Trophoblast cell (in vitro differentiated cells and primary cell): Measurements from ENCODE around the gene LEF1.

Experiments
- DNase-seq, 2 donors: peaks; one replicate each; pipeline ENCODE4 v3.0.0-alpha.2; 2016
- H2AFZ ChIP-seq: 2 replicates; pipeline ENCODE4 v1.6.1; 2013; ENCODE audit warnings: low read length, moderate library complexity, mild to moderate bottlenecking; ENCODE audit not compliant: insufficient read depth, poor library complexity
- H2AK5ac ChIP-seq: 2 replicates; pipeline ENCODE4 v1.6.1; 2013; ENCODE audit warnings: mild to moderate bottlenecking, low read length
- H2BK120ac ChIP-seq: 2 replicates; pipeline ENCODE4 v1.6.1; 2013; ENCODE audit warnings: low read length, mild to moderate bottlenecking, moderate library complexity; ENCODE audit not compliant: insufficient read depth, poor library complexity
- H2BK12ac ChIP-seq: 2 replicates; pipeline ENCODE4 v1.6.1; 2013; ENCODE audit warnings: mild to moderate bottlenecking, low read length, moderate library complexity
- H2BK5ac ChIP-seq: 2 replicates; pipeline ENCODE4 v1.6.1; 2013; ENCODE audit warnings: low read length, low read depth, moderate library complexity, mild to moderate bottlenecking; ENCODE audit not compliant: poor library complexity
- H3K14ac ChIP-seq: 2 replicates; pipeline ENCODE4 v1.6.1; 2013; ENCODE audit warnings: mild to moderate bottlenecking, low read length
- H3K18ac ChIP-seq: 2 replicates; pipeline ENCODE4 v1.6.1; 2013; ENCODE audit warnings: mild to moderate bottlenecking, low read length
- H3K23ac ChIP-seq: 2 replicates; pipeline ENCODE4 v1.6.1; 2013; ENCODE audit warnings: low read length
- H3K27ac ChIP-seq: 2 replicates; pipeline ENCODE4 v1.5.1; 2013; ENCODE audit warnings: low read depth, mild to moderate bottlenecking, inconsistent platforms, low read length, moderate library complexity
- H3K27me3 ChIP-seq: 2 replicates; pipeline ENCODE4 v1.6.1; 2013; ENCODE audit warnings: inconsistent platforms, mild to moderate bottlenecking, low read length, moderate library complexity; ENCODE audit not compliant: insufficient read depth
- H3K36me3 ChIP-seq, 2 experiments: 1 replicate in 1 of 2; 2 replicates in 1 of 2; pipeline ENCODE4 v1.6.1; 2013; ENCODE audit warnings: low read length in 2 of 2, mild to moderate bottlenecking in 2 of 2, moderate library complexity in 1 of 2; ENCODE audit not compliant: insufficient read depth in 2 of 2, control insufficient read depth in 1 of 2
- H3K4ac ChIP-seq: 2 replicates; pipeline ENCODE4 v1.6.1; 2013; ENCODE audit warnings: low read depth, mild to moderate bottlenecking, low read length, moderate library complexity
- H3K4me1 ChIP-seq, 2 experiments: 1 replicate in 1 of 2; 2 replicates in 1 of 2; pipeline ENCODE4 v1.6.1; 2013; ENCODE audit warnings: low read length in 2 of 2, mild to moderate bottlenecking in 2 of 2, moderate library complexity in 1 of 2; ENCODE audit not compliant: insufficient read depth in 2 of 2, control insufficient read depth in 1 of 2
- H3K4me2 ChIP-seq: 2 replicates; pipeline ENCODE4 v1.6.1; 2013; ENCODE audit warnings: inconsistent platforms, mild to moderate bottlenecking, low read length, moderate library complexity
- H3K4me3 ChIP-seq: 2 replicates; pipeline ENCODE4 v1.5.1; 2013; ENCODE audit warnings: mild to moderate bottlenecking, low read depth, low read length, inconsistent platforms
- H3K79me1 ChIP-seq: one replicate; pipeline ENCODE4 v1.6.1; 2013; ENCODE audit warnings: low read length
- H3K79me2 ChIP-seq: 2 replicates; pipeline ENCODE4 v1.6.1; 2013; ENCODE audit warnings: low read length, mild to moderate bottlenecking; ENCODE audit not compliant: control insufficient read depth, insufficient read depth, poor library complexity
- H3K9ac ChIP-seq: 2 replicates; pipeline ENCODE4 v1.6.1; 2013; ENCODE audit warnings: mild to moderate bottlenecking, low read length
- H3K9me3 ChIP-seq: 2 replicates; pipeline ENCODE4 v1.6.1; 2013; ENCODE audit warnings: low read depth, mild to moderate bottlenecking, control low read depth, inconsistent platforms, low read length; ENCODE audit not compliant: insufficient read depth
- H4K12ac ChIP-seq: 2 replicates; pipeline ENCODE4 v1.6.1; 2013; ENCODE audit warnings: low read depth, mild to moderate bottlenecking, low read length, moderate library complexity
- H4K8ac ChIP-seq: 2 replicates; pipeline ENCODE4 v1.6.1; 2013; ENCODE audit warnings: low read depth, mild to moderate bottlenecking, low read length, moderate library complexity
- H4K91ac ChIP-seq: one replicate; pipeline ENCODE4 v1.6.1; 2013; ENCODE audit warnings: low read depth, mild to moderate bottlenecking, low read length, moderate library complexity
- WGBS: extraction: QIAGEN DNeasy Blood & Tissue Kit; methylation state at CpG from one replicate; pipeline ENCODE4 v1.1.7; 2013; ENCODE audit warnings: missing lambda C conversion rate; ENCODE audit not compliant: insufficient read length, insufficient coverage; ENCODE audit errors: extremely low coverage; 5-methylcytosine and 5-hydroxymethylcytosine counted together

LEF1 gene

DNA sequence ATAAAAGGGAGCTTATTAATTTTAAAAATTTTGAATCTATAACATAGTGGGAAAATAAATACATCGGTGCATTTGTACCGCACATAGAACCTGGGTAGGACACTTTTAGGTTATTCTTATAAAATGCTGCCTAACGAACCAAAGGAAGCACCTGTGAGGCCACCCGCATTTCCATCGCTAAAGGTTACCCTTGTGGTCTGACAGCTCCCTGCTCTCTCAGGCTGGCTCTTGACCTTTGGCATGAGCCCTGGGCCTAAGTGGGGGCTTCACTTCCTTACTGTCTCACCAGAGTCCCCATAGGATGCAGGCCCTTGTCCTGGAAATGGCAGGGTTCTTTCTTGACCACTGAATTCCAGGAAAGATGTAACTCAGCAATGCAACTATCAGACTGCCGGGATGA lies 133.0 kb downstream of the LEF1 start:
- no peak overlapping the region for H3K23ac ChIP-seq
- H3K79me2 ChIP-seq, result no peaks in the 10 kb centered on the region
- H3K4ac ChIP-seq, result no peak overlapping the region
- no peaks in the 10 kb centered on the region for H3K79me1 ChIP-seq
- H2BK12ac ChIP-seq, result no peak overlapping the region
- H3K9ac ChIP-seq, result no peak overlapping the region
- no peak overlapping the region for H3K18ac ChIP-seq
- H3K4me2 ChIP-seq, result no peak overlapping the region
- no peak overlapping the region for H2BK120ac ChIP-seq
- no peaks in the 10 kb centered on the region for H3K4me1 ChIP-seq
- no peak overlapping the region for H4K12ac ChIP-seq
- H4K91ac ChIP-seq, result no peak overlapping the region
- H3K4me3 ChIP-seq, result no peak overlapping the region
- DNase-seq, result no peak
- H3K36me3 ChIP-seq, result peaks cover 0 to 6% of the 10 kb centered on the region in 2 experiments
- no CpG with 5 or more reads among the region's 6 CpGs for WGBS
- no peak overlapping the region for H4K8ac ChIP-seq
- H2BK5ac ChIP-seq, result no peak overlapping the region
- no peaks in the 10 kb centered on the region for H3K9me3 ChIP-seq
- no peak overlapping the region for H3K14ac ChIP-seq
- H2AFZ ChIP-seq, result no peak overlapping the region
- H3K27me3 ChIP-seq, result no peaks in the 10 kb centered on the region
- no peak overlapping the region for H3K27ac ChIP-seq
- no peak overlapping the region for H2AK5ac ChIP-seq

DNA sequence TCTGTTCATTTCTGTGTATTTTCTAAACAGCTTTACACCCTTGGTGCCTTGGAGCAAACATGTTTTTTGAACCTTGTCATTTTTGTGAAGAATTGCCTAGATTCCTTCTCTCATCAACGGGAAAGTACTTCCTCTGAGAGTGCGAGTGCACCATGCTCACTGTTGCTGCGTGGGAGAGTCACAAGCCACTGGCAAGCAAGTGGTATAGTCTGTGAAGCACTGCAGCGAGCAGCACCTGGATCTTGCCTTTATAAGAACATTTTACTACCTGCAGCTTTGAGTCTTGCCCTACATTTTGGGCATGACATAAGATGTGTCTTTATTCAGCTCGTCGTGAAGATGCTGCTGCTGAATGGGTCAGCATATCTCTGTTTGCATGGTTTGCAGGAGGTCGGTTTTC lies 134.2 kb downstream of the LEF1 start:
- WGBS, result no CpG with 5 or more reads among the region's 7 CpGs
- Histone ChIP-seq H3K4me2 (no peak overlapping the region), H3K9me3 (no peaks in the 10 kb centered on the region), H3K23ac (no peak overlapping the region), H3K14ac (no peak overlapping the region), H3K36me3 (peaks cover 0 to 6% of the 10 kb centered on the region in 2 experiments), H3K4me1 (no peaks in the 10 kb centered on the region), H3K79me2 (no peaks in the 10 kb centered on the region), H4K12ac (no peak overlapping the region), H4K8ac (no peak overlapping the region), H3K27ac (no peak overlapping the region), H2BK12ac (no peak overlapping the region), H3K4ac (no peak overlapping the region), H3K27me3 (no peaks in the 10 kb centered on the region), H3K79me1 (no peaks in the 10 kb centered on the region), H2BK120ac (no peak overlapping the region), H3K4me3 (no peak overlapping the region), H2AFZ (no peak overlapping the region), H3K9ac (no peak overlapping the region), H3K18ac (no peak overlapping the region), H4K91ac (no peak overlapping the region), H2BK5ac (no peak overlapping the region), H2AK5ac (no peak overlapping the region)
- no peak for DNase-seq

DNA sequence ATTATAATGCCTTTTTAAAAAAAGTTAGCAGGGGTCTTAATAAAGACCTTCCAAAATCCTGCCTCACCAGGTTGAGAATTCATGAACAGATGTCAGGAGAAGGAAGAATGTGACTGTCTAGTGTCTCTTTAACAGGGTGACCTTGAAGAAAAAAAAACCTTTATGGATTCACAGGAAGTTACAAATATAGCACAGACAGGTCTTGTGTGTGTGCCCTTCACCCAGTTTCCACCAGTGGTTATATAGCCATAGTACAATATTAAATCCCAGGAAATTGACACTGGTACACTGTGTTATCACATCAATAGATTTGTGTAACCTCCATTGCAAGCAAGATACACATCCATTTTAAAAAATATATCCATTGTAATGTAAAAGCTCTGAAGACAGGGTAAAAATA lies 135.4 kb downstream of the LEF1 start:
- no peak overlapping the region for H3K4me3 ChIP-seq
- H2BK12ac ChIP-seq, result no peak overlapping the region
- H3K4me2 ChIP-seq, result no peak overlapping the region

DNA sequence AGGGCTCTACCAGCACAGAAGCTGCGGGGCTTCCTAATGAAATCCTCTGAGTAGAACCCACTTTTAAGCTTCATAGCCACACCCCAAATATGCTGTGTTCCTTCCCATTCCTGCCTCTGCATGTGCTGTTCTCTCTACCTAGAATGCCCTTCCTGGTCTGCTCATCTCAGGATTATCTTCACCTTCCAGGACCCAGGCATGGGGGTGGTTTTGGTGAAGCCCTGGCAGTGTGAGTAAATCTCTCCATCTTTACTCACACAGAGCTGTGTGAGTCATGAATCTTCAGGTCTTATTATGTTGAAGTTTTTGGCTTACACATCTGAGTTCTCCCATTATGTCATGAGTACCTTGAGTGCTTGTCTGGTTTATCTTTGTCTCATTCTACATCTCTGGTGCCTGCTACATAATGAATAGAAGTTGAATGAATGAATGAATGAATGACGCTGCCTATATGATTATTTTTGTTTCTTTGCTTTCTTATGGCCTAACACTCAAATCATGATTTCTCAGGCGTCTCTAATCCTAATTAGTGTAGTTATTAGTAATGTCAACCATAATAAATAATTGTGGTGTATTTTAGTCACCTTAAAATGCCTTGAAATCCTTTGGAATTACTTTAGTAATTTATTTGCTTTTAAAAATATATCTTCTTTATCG lies 137.2 kb downstream of the LEF1 start:
- H3K79me2 ChIP-seq, result no peaks in the 10 kb centered on the region
- no peaks in the 10 kb centered on the region for H3K27me3 ChIP-seq
- H3K36me3 ChIP-seq, result peaks cover 6 to 11% of the 10 kb centered on the region in 2 experiments
- H3K79me1 ChIP-seq, result peaks cover 1% of the 10 kb centered on the region
- no peak overlapping the region for H3K4ac ChIP-seq
- H2BK120ac ChIP-seq, result no peak overlapping the region
- H3K4me2 ChIP-seq, result no peak overlapping the region
- no peak overlapping the region for H2AFZ ChIP-seq
- no peak overlapping the region for H3K14ac ChIP-seq
- H3K4me1 ChIP-seq, result peaks cover 0 to 3% of the 10 kb centered on the region in 2 experiments
- no peak overlapping the region for H4K8ac ChIP-seq
- no peak overlapping the region for H4K12ac ChIP-seq
- WGBS, result no CpG with 5 or more reads among the region's 4 CpGs
- H3K4me3 ChIP-seq, result no peak overlapping the region
- no peak overlapping the region for H3K23ac ChIP-seq
- H3K18ac ChIP-seq, result no peak overlapping the region
- no peak overlapping the region for H3K9ac ChIP-seq
- no peak overlapping the region for H2AK5ac ChIP-seq
- no peak overlapping the region for H2BK12ac ChIP-seq
- no peak overlapping the region for H2BK5ac ChIP-seq
- H4K91ac ChIP-seq, result no peak overlapping the region
- no peaks in the 10 kb centered on the region for H3K9me3 ChIP-seq
- H3K27ac ChIP-seq, result no peak overlapping the region
- no peak for DNase-seq

More for the DNA sequence above, 135.4 kb downstream of the LEF1 start:
- H3K18ac ChIP-seq, result no peak overlapping the region
- no peaks in the 10 kb centered on the region for H3K79me2 ChIP-seq
- no peak overlapping the region for H2BK5ac ChIP-seq
- H3K9ac ChIP-seq, result no peak overlapping the region
- no peak overlapping the region for H3K23ac ChIP-seq
- H3K4ac ChIP-seq, result no peak overlapping the region
- no peak overlapping the region for H4K8ac ChIP-seq
- H3K27ac ChIP-seq, result no peak overlapping the region
- no peaks in the 10 kb centered on the region for H3K4me1 ChIP-seq
- H2AK5ac ChIP-seq, result no peak overlapping the region
- H4K91ac ChIP-seq, result no peak overlapping the region
- H3K79me1 ChIP-seq, result peaks cover 1% of the 10 kb centered on the region
- no peaks in the 10 kb centered on the region for H3K27me3 ChIP-seq
- no peak for DNase-seq
- H3K36me3 ChIP-seq, result peaks cover 3 to 11% of the 10 kb centered on the region in 2 experiments
- no peak overlapping the region for H3K14ac ChIP-seq
- H2BK120ac ChIP-seq, result no peak overlapping the region
- H3K9me3 ChIP-seq, result no peaks in the 10 kb centered on the region
- H4K12ac ChIP-seq, result no peak overlapping the region
- no peak overlapping the region for H2AFZ ChIP-seq
